Measurements from ENCODE around the gene DYNLL2. TPM values are rescaled to one million over a fixed set of nuclear protein-coding genes. Genes with fewer than 3 reads are reported as not detected.
"Not testable (repeated sequence)": the region's sequence is repeated elsewhere in the genome, so short reads cannot be mapped to it uniquely, and the experiment has no call there.

DYNLL2 gene
- total RNA-seq, 2 experiments from 2014 or later, result 21.3 to 28.3 TPM

DNA sequence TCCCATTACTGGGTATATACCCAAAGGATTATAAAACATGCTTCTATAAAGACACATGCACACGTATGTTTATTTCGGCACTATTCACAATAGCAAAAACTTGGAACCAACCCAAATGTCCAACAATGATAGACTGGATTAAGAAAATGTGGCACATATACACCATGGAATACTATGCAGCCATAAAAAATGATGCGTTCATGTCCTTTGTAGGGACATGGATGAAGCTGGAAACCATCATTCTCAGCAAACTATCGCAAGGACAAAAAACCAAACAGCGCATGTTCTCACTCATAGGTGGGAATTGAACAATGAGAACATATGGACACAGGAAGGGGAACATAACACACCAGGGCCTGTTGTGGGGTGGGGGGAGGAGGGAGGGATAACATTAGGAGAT is 49.5 kb downstream of the DYNLL2 start:
- CTCF ChIA-PET; intact Hi-C loops (cut with DNase I, micrococcal nuclease): not testable (repeated sequence)

DNA sequence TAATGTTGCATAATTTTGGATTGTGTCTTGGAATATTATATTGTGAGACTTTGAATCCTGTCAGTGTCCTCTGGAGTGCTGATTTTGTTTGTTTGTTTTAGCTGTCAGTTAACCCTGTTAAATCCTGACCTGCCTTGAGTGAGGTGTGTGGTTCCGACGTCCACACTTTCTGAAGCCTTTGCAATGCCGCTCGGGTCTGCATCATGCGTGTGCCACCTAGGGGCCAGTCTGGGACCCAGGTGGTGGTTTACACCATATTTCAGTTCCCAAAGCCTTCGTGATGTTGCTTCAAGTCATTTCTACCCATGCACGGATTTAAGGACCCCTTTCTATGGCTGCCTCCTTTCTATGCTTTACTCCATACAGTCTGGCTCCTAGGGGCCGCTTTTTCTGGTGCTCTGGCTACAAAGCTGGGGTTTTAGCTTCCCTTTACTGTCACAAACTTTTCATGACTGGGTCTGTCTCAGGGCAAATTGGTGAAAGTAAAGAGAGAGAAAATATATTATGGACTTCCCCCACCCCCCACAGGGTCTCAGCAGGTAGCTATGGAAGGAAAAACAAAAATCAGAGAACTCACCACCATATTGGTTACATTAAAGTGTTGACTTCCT is 53.6 kb downstream of the DYNLL2 start:
- Mint-ChIP-seq H3K4me1 (no peaks in the 10 kb centered on the region), H3K4me3 (no peak overlapping the region), H3K27ac (no peak overlapping the region), H3K27me3 (no peaks in the 10 kb centered on the region), H3K36me3 (ENCODE audit: low read depth) (no peaks in the 10 kb centered on the region), H3K9me3 (ENCODE audit: low read depth) (peaks cover 6% of the 10 kb centered on the region)
- intact Hi-C loops (cut with DNase I, micrococcal nuclease), result no loop called here
- CTCF ChIA-PET, result interaction anchor here (0.6 to 1.3 kb wide), 5 partner anchors 17 to 461 kb away, joined by 3 to 4 read pairs (median 3); no protein-coding TSS in a partner anchor
- ATAC-seq (no peak), DNase-seq (no peak)
- POLR2A ChIA-PET, result no interaction called here

More for the DNA sequence above, 49.5 kb downstream of the DYNLL2 start:
- not testable (repeated sequence) for ATAC-seq; H3K27me3 Mint-ChIP-seq; H3K27ac Mint-ChIP-seq; H3K4me3 Mint-ChIP-seq; H3K36me3 Mint-ChIP-seq (ENCODE audit: low read depth); H3K9me3 Mint-ChIP-seq (ENCODE audit: low read depth); H3K4me1 Mint-ChIP-seq; DNase-seq
- POLR2A ChIA-PET, result interaction anchor here (0.6 kb wide), 1 partner anchor 14 kb away, joined by 4 read pairs; no protein-coding TSS in a partner anchor

DNA sequence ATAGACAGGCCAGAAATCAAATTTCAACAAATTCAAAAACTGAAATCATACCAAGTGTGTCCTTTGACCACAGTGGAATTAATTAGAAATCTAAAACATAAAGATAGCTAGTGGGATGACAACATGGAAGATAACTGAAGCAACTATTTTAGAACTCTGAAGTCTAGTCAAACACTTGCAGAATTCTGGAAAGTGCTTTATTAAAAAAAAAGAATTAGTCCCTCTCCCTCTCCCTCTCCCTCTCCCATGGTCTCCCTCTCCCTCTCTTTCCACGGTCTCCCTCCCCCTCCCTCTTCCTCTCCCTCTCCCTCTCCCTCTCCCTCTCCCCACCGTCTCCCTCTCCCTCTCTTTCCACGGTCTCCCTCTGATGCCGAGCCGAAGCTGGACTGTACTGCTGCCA is 58.3 kb downstream of the DYNLL2 start:
- Mint-ChIP-seq H3K4me1 (no peaks in the 10 kb centered on the region), H3K9me3 (ENCODE audit: low read depth) (peaks cover 24% of the 10 kb centered on the region), H3K36me3 (ENCODE audit: low read depth) (peaks cover 9% of the 10 kb centered on the region), H3K4me3 (no peak overlapping the region), H3K27me3 (no peaks in the 10 kb centered on the region), H3K27ac (no peak overlapping the region)
- no peak for ATAC-seq
- no peak for DNase-seq
- POLR2A ChIA-PET, result no interaction called here
- intact Hi-C loops (cut with DNase I, micrococcal nuclease), result no loop called here
- CTCF ChIA-PET, result interaction anchor here (0.8 to 1.6 kb wide), 2 partner anchors 9 to 30 kb away, joined by 3 read pairs; no protein-coding TSS in a partner anchor

DNA sequence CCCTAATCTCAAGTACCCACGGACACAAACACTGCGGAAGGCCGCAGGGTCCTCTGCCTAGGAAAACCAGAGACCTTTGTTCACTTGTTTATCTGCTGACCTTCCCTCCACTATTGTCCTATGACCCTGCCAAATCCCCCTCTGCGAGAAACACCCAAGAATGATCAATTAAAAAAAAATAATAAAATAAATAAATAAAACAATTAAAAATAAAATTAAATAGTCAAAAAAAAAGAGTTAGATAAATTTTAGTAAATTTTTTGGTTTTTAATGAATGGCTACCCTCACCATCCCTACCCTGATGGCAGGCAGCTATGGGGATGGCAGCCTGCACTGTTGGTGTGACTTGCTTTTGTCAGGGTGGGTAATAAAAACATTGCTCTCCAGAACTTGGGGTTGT is 60.1 kb downstream of the DYNLL2 start:
- H3K4me1 Mint-ChIP-seq; H3K36me3 Mint-ChIP-seq (ENCODE audit: low read depth); H3K27me3 Mint-ChIP-seq; POLR2A ChIA-PET; H3K4me3 Mint-ChIP-seq; ATAC-seq; H3K27ac Mint-ChIP-seq; CTCF ChIA-PET; DNase-seq; intact Hi-C loops (cut with DNase I, micrococcal nuclease): not testable (repeated sequence)
- peaks cover 25% of the 10 kb centered on the region for H3K9me3 Mint-ChIP-seq (ENCODE audit: low read depth)

DNA sequence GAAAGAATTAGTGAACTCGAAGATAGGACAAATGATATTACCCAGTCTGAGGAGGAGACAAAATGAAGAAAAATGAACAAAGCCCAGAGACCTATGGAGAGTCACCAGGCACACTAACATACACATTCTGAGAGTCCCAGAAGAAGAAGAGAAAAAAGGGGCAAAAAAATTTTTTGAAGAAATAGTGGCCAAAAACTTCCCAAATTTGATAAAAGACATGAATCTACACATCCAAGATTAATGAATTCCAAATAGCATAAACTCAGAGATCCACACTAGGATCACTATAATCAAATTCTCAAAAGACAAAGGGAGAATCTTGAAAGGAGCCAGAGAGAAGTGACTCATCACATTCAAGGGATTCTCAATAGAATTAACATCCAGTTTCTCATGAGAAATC is 61.6 kb downstream of the DYNLL2 start:
- CTCF ChIA-PET, result interaction anchor here (0.6 kb wide), 1 partner anchor 362 kb away, joined by 3 read pairs; no protein-coding TSS in a partner anchor
- no peaks in the 10 kb centered on the region for H3K27me3 Mint-ChIP-seq

More for the DNA sequence above, 61.6 kb downstream of the DYNLL2 start:
- H3K4me1 Mint-ChIP-seq, result no peaks in the 10 kb centered on the region
- no peak for DNase-seq
- peaks cover 9% of the 10 kb centered on the region for H3K36me3 Mint-ChIP-seq (ENCODE audit: low read depth)
- peaks cover 25% of the 10 kb centered on the region for H3K9me3 Mint-ChIP-seq (ENCODE audit: low read depth)
- H3K4me3 Mint-ChIP-seq, result no peak overlapping the region
- ATAC-seq, result no peak
- intact Hi-C loops (cut with DNase I, micrococcal nuclease), result no loop called here
- POLR2A ChIA-PET, result no interaction called here
- H3K27ac Mint-ChIP-seq, result no peak overlapping the region

Other genes with a start within 250 kb of the DYNLL2 start
- 10 to 100 TPM; 42.6 to 69.7 TPM for gene MRPS23, start 233.4 kb upstream of the DYNLL2 start, total RNA-seq
- under 1 TPM in 1 of 2 experiments, not detected in 1; 0.14 TPM for gene CUEDC1, start 128.0 kb upstream of the DYNLL2 start, total RNA-seq
- 10 to 100 TPM; 21.3 to 26.3 TPM for gene VEZF1, start 95.2 kb upstream of the DYNLL2 start, total RNA-seq
- gene SRSF1, start 76.2 kb upstream of the DYNLL2 start, total RNA-seq, result 100 to 1,000 TPM; 271 to 368 TPM
- under 1 TPM; 0.16 to 0.27 TPM for gene OR4D1, start 65.0 kb downstream of the DYNLL2 start, total RNA-seq
- not detected for gene OR4D2, start 83.6 kb downstream of the DYNLL2 start, total RNA-seq
- not detected for gene EPX, start 109.3 kb downstream of the DYNLL2 start, total RNA-seq
- gene MKS1, start 135.8 kb downstream of the DYNLL2 start, total RNA-seq, result 10 to 100 TPM; 20.4 to 22.5 TPM
- under 1 TPM in 1 of 2 experiments, not detected in 1; 0.14 TPM for gene LPO, start 155.2 kb downstream of the DYNLL2 start, total RNA-seq
- under 1 TPM in 1 of 2 experiments, not detected in 1; 0.07 TPM for gene MPO, start 197.5 kb downstream of the DYNLL2 start, total RNA-seq
- gene TSPOAP1, start 245.4 kb downstream of the DYNLL2 start, total RNA-seq, result 10 to 100 TPM; 11.8 to 12.4 TPM

Measured in activated CD4-positive, alpha-beta T cell treated with anti-CD3 and anti-CD28 coated beads for 36 hours (primary cell).